H9 (cell line): ENCODE data around the gene UBE2Q1. TPM values are rescaled to one million over a fixed set of nuclear protein-coding genes. Genes with fewer than 3 reads are reported as not detected.

Source experiments
- DNase-seq: peaks from one replicate; pipeline ENCODE4 v3.0.0-alpha.2; 2017
- H2AFZ ChIP-seq: one replicate; pipeline ENCODE4 v1.6.1; 2013; ENCODE audit warnings: mild to moderate bottlenecking, low read length, control low read depth, moderate library complexity
- H2AK5ac ChIP-seq: 2 replicates; pipeline ENCODE4 v1.6.1; 2013; ENCODE audit warnings: low read length, control low read depth, mixed read lengths; ENCODE audit not compliant: insufficient read length
- H2BK120ac ChIP-seq: one replicate; pipeline ENCODE4 v1.6.1; 2013; ENCODE audit warnings: low read depth, mild to moderate bottlenecking, low read length, control low read depth, inconsistent platforms; ENCODE audit not compliant: poor library complexity, severe bottlenecking
- H2BK12ac ChIP-seq: 2 replicates; pipeline ENCODE4 v1.6.1; 2013; ENCODE audit warnings: low read length, control low read depth, mixed read lengths, low read depth; ENCODE audit not compliant: insufficient read length
- H2BK15ac ChIP-seq: 2 replicates; pipeline ENCODE4 v1.6.1; 2013; ENCODE audit warnings: low read depth, low read length, control low read depth
- H2BK20ac ChIP-seq: one replicate; pipeline ENCODE4 v1.6.1; 2013; ENCODE audit warnings: low read depth, mild to moderate bottlenecking, low read length, control low read depth, inconsistent platforms; ENCODE audit not compliant: poor library complexity, severe bottlenecking
- H2BK5ac ChIP-seq: 2 replicates; pipeline ENCODE4 v1.6.1; 2013; ENCODE audit warnings: low read length, control low read depth, mixed read lengths; ENCODE audit not compliant: insufficient read length
- H3K14ac ChIP-seq: 2 replicates; pipeline ENCODE4 v1.6.1; 2013; ENCODE audit warnings: low read length, control low read depth; ENCODE audit not compliant: insufficient read depth
- H3K18ac ChIP-seq: 2 replicates; pipeline ENCODE4 v1.6.1; 2013; ENCODE audit warnings: low read depth, mild to moderate bottlenecking, mixed read lengths, low read length, control low read depth; ENCODE audit not compliant: insufficient read length
- H3K23ac ChIP-seq: 2 replicates; pipeline ENCODE4 v1.6.1; 2013; ENCODE audit warnings: low read length, control low read depth, mixed read lengths, low read depth; ENCODE audit not compliant: insufficient read length
- H3K23me2 ChIP-seq: 2 replicates; pipeline ENCODE4 v1.6.1; 2013; ENCODE audit warnings: low read depth, mild to moderate bottlenecking, mixed read lengths, low read length, control low read depth; ENCODE audit not compliant: insufficient read length, poor library complexity, severe bottlenecking
- H3K27ac ChIP-seq: 2 replicates; pipeline ENCODE4 v1.5.1; 2013; ENCODE audit warnings: low read length, control low read depth, mixed read lengths, low read depth; ENCODE audit not compliant: insufficient read length
- H3K27me3 ChIP-seq: 2 replicates; pipeline ENCODE4 v1.6.1; 2013; ENCODE audit warnings: low read length, control low read depth, inconsistent platforms; ENCODE audit not compliant: insufficient read depth
- H3K4ac ChIP-seq: 2 replicates; pipeline ENCODE4 v1.6.1; 2013; ENCODE audit warnings: low read depth, mild to moderate bottlenecking, control low read depth, inconsistent platforms, low read length, moderate library complexity
- H3K4me1 ChIP-seq: 2 replicates; pipeline ENCODE4 v1.6.1; 2013; ENCODE audit warnings: low read length, control low read depth, inconsistent platforms; ENCODE audit not compliant: insufficient read depth
- H3K4me2 ChIP-seq: 2 replicates; pipeline ENCODE4 v1.6.1; 2013; ENCODE audit warnings: low read length, control low read depth, mixed read lengths; ENCODE audit not compliant: insufficient read length, insufficient read depth
- H3K56ac ChIP-seq: 2 replicates; pipeline ENCODE4 v1.6.1; 2013; ENCODE audit warnings: low read depth, mild to moderate bottlenecking, mixed read lengths, low read length, control low read depth; ENCODE audit not compliant: insufficient read length
- H3K79me1 ChIP-seq: 2 replicates; pipeline ENCODE4 v1.6.1; 2013; ENCODE audit warnings: low read depth, mild to moderate bottlenecking, moderate library complexity, low read length, control low read depth, inconsistent platforms; ENCODE audit not compliant: insufficient read depth, poor library complexity, severe bottlenecking
- H3K79me2 ChIP-seq: 2 replicates; pipeline ENCODE4 v1.6.1; 2013; ENCODE audit warnings: low read length, control low read depth, inconsistent platforms; ENCODE audit not compliant: insufficient read depth
- H3K9ac ChIP-seq: 2 replicates; pipeline ENCODE4 v1.6.1; 2013; ENCODE audit warnings: low read length, control low read depth, mixed read lengths; ENCODE audit not compliant: insufficient read length; ENCODE audit errors: extremely low read depth
- H3K9me3 ChIP-seq: one replicate; pipeline ENCODE4 v1.6.1; 2013; ENCODE audit warnings: low read depth, low read length, inconsistent platforms; ENCODE audit not compliant: control insufficient read depth
- H3T11ph ChIP-seq: one replicate; pipeline ENCODE4 v1.6.1; 2013; ENCODE audit warnings: mild to moderate bottlenecking, low read length, control low read depth, inconsistent platforms
- H4K20me1 ChIP-seq: one replicate; pipeline ENCODE4 v1.6.1; 2013; ENCODE audit not compliant: control insufficient read depth, insufficient read length, insufficient read depth
- H4K5ac ChIP-seq: 2 replicates; pipeline ENCODE4 v1.6.1; 2013; ENCODE audit warnings: low read depth, mild to moderate bottlenecking, mixed read lengths, low read length, control low read depth; ENCODE audit not compliant: insufficient read length
- H4K8ac ChIP-seq: replicated peaks from 2 replicates; pipeline ENCODE4 v1.6.1; 2013; ENCODE audit warnings: low read length, control low read depth, mixed read lengths, low read depth; ENCODE audit not compliant: insufficient read length
- H4K91ac ChIP-seq: 2 replicates; pipeline ENCODE4 v1.6.1; 2013; ENCODE audit warnings: low read depth, mild to moderate bottlenecking, moderate library complexity, mixed read lengths, low read length, control low read depth; ENCODE audit not compliant: insufficient read length
- H3K27ac Mint-ChIP-seq, 3 experiments: 2 replicates in 2 of 3; 3 replicates in 1 of 3; pipeline ENCODE4 v1.8.0; 2020 to 2021; ENCODE audit warnings: mixed read lengths in 3 of 3, mild to moderate bottlenecking in 1 of 3, moderate library complexity in 1 of 3
- H3K27me3 Mint-ChIP-seq: 2 replicates; pipeline ENCODE4 v1.8.0; 2021; ENCODE audit warnings: low read depth, mild to moderate bottlenecking, moderate library complexity, mixed read lengths
- H3K36me3 Mint-ChIP-seq, 3 experiments: 2 replicates in 2 of 3; 3 replicates in 1 of 3; pipeline ENCODE4 v1.8.0; 2020 to 2021; ENCODE audit warnings: low read depth in 3 of 3, mixed read lengths in 3 of 3; ENCODE audit not compliant: insufficient read depth in 1 of 3
- H3K4me1 Mint-ChIP-seq, 2 experiments: 2 replicates each; pipeline ENCODE4 v1.8.0; 2020; ENCODE audit warnings: mixed read lengths in 2 of 2
- H3K4me3 Mint-ChIP-seq, 2 experiments: 2 replicates in 1 of 2; 3 replicates in 1 of 2; pipeline ENCODE4 v1.8.0; 2020 to 2021; ENCODE audit warnings: mild to moderate bottlenecking in 2 of 2, mixed read lengths in 2 of 2, moderate library complexity in 1 of 2
- H3K9me3 Mint-ChIP-seq, 2 experiments: 2 replicates in 1 of 2; 3 replicates in 1 of 2; pipeline ENCODE4 v1.8.0; 2020; ENCODE audit warnings: mild to moderate bottlenecking in 2 of 2, mixed read lengths in 2 of 2, moderate library complexity in 1 of 2
- CTCF ChIP-seq: fragments of 200-600 bp; sonication (generic); conservative IDR thresholded peaks from 3 replicates; pipeline ENCODE4 v1.8.0; 2021; ENCODE audit warnings: antibody characterized with exemption, mild to moderate bottlenecking
- WGBS: extraction: QIAGEN DNeasy Blood & Tissue Kit; methylation state at CpG from one replicate; pipeline ENCODE4 v1.1.7; 2013; ENCODE audit warnings: missing lambda C conversion rate, low lambda C conversion rate, mixed read lengths; ENCODE audit not compliant: insufficient read length; ENCODE audit errors: extremely low coverage; 5-methylcytosine and 5-hydroxymethylcytosine counted together
- total RNA-seq: library from RNA; stranded (reverse); gene quantifications from 2 replicates; pipeline ENCODE4 v1.2.1, GENCODE V29; 2021

Gene UBE2Q1
- total RNA-seq, 1 experiment from 2014 or later = 108 TPM

DNA sequence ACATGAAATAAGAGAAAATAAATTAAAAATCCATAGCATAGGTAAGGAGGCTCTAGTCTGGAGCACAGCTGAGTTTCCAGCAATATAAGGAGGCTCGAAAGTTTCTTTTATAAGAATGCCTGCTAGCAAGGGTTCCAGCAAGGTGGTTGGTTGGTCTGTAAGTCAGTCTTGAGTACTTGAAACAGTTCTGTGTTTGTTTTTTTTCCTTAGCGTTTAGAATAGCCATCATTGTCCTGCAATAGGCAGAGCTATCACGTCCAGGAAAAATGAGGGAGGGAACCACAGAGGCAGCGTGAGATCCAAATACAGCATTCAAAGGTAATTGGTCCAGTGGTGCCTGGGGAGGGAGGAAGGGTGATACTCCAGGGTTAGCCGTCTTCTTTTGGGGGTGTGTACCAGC is 8.4 kb downstream of the UBE2Q1 start:
- Histone ChIP-seq H4K20me1 (no peaks in the 10 kb centered on the region), H4K5ac (no peak overlapping the region), H3K27ac (no peak overlapping the region), H3K18ac (no peak overlapping the region), H2AK5ac (no peak overlapping the region), H3T11ph (no peak overlapping the region), H3K79me2 (no peaks in the 10 kb centered on the region), H3K79me1 (no peaks in the 10 kb centered on the region), H3K23me2 (no peaks in the 10 kb centered on the region), H2BK5ac (no peak overlapping the region), H3K27me3 (no peaks in the 10 kb centered on the region), H2BK20ac (no peak overlapping the region), H4K8ac (no peak overlapping the region), H3K4me1 (no peaks in the 10 kb centered on the region), H3K23ac (no peak overlapping the region), H3K56ac (no peak overlapping the region), H3K4ac (no peak overlapping the region), H3K9me3 (no peaks in the 10 kb centered on the region), H3K14ac (no peak overlapping the region), H3K4me2 (no peak overlapping the region), H2AFZ (no peak overlapping the region), H2BK120ac (no peak overlapping the region), H4K91ac (no peak overlapping the region), H2BK12ac (no peak overlapping the region), H2BK15ac (no peak overlapping the region), H3K9ac (no peak overlapping the region)
- Mint-ChIP-seq H3K4me3 (no peak overlapping the region), H3K27me3 (no peaks in the 10 kb centered on the region), H3K9me3 (no peaks in the 10 kb centered on the region), H3K27ac (no peak overlapping the region), H3K36me3 (peaks cover 40 to 66% (median 61%) of the 10 kb centered on the region in 3 experiments), H3K4me1 (peaks cover 2 to 3% of the 10 kb centered on the region in 2 experiments)
- no peak for DNase-seq
- no peak for TF ChIP-seq CTCF
- no CpG with 5 or more reads among the region's 5 CpGs for WGBS
